HG02852 (cell line): ENCODE results near the gene TST.
A peak's percentile ranks its signal among the peaks of the same experiment; 100 is the strongest.

Source experiments
- ATAC-seq: cut with Tn5 transposase; IDR thresholded peaks from one replicate; pipeline ENCODE4 v1.9.1; 2021; ENCODE audit warnings: mild to moderate bottlenecking, moderate library complexity; ENCODE audit not compliant: unreplicated experiment

The TST gene

GRCh38 chr22:37032535-37033460 lies 13.6 kb upstream of the TST start:
- ATAC-seq = no peak

GRCh38 chr22:37032134-37032534 lies 12.9 kb upstream of the TST start:
- no peak for ATAC-seq

- ATAC-seq = no peak
These were observed 11.5 kb upstream of the TST start for GRCh38 chr22:37030560-37031281.

GRCh38 chr22:37028692-37029674 lies 9.7 kb upstream of the TST start:
- no peak for ATAC-seq

- ATAC-seq = no peak
These were observed 8.3 kb upstream of the TST start for GRCh38 chr22:37027556-37027955.

- ATAC-seq = no peak
These were observed 7.1 kb upstream of the TST start for GRCh38 chr22:37026325-37026724.

DNA sequence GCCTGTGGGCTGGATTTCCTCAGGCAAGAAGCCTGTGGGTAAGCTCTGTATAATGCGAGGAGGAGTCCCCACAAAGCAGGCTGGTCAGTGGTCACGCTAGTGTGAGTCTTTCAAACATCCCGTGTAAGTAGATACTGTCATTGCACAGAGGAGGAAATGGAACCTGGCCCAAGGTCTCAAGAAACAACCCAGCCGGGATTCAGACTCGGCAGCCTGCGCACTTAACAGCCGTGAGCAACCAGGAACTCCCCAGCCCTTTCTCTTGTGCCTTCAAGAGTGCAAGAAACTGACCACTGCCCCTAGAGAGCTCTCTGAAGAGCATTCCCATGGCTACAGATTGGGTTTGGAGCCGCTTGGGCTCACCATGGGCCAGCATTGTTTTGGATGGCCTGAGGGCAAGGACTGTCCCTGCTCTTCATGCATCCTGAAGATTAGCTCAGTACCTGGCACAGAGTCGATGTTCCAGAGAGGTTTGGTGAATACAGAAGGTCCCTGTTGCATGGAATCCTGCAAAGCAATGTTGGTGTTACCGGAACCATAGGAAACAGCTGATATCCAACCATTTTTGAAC lies 6.3 kb upstream of the TST start:
- no peak for ATAC-seq

GRCh38 chr22:37024339-37025157 lies 5.3 kb upstream of the TST start:
- no peak for ATAC-seq

DNA sequence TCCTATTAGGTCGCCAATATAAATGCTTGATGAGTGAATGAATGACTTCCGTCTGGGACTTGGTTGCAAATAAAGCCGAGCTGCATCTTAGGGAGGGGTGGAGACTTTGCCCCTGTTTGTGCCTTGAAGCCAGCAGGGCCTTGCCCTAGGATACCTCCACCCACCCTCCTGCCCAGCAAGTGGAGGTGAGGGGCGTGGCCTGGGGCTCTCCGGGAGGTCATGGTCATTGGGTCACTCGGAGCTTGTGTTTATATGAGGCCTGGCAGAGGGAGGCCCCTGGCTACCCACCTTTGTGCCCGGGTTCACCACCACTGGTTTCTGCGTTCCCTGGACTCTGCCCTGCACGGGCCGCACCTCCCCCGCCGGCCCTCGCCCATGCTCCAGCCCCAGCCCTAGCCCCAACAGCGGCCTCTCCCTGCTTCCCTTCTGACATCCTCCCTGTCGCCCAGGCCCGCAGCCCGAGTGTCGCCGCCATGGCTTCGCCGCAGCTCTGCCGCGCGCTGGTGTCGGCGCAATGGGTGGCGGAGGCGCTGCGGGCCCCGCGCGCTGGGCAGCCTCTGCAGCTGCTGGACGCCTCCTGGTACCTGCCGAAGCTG lies 4.6 kb upstream of the TST start:
- no peak for ATAC-seq

DNA sequence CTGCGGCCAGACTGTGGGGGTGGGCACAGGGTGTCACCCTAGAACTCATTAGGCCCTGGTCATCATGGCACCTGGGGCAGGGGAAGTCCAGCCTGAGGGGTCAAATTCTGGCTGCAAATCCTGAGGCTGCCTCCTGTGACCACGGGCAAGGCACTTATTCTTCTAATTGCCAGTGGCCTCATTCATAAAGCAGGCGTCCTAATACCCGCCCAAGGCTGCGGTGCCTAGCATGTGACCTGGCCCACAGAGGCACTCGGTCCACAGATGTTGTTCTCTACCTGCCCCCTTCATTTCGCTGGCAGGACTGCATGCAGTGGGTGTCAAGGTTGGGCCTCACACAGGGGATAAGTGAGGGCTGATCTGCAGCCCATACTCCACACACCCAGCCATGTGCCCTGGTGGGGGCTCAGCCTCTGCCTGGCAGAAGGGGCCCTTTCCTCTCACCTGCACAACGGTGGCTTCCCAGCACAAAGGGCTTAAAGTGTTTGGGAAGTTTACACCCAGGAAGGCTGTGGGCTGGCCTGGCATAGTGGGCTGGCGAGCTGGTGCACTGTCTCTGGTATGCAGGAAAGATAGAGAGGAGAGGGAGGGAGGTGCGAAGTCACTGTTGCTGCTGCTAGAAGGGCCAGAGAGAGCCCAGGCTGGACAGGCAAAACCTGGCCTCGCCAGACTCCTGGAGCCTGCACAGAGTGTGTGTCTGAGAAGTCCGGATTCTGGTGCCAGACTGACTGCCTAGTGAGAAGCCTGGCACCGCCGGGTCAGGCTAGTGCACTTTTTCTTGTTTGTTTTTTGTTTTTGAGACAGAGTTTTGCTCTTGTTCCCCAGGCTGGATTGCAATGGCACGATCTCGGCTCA lies 3.5 kb upstream of the TST start:
- no peak for ATAC-seq

GRCh38 chr22:37021710-37022482 lies 2.6 kb upstream of the TST start:
- no peak for ATAC-seq

DNA sequence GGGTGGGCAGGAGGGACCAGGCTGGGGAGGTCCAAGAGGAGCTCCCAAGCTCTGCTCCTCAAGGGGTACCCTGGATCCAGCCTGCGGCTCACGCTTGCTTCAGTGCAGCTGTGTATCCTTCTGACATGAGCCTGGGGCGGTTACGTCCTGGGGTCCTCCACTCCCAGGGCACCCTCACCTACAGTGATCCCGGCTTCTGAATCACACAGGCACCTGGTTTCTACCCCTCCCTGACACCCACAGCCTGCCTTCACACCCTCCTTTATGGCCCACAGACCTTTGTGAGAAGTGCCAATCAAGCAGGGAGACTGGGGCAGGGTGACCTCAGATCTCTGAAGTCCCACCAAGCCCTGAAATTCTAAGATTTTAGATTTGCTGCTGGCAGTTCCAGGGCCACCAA lies 1.8 kb upstream of the TST start:
- no peak for ATAC-seq

DNA sequence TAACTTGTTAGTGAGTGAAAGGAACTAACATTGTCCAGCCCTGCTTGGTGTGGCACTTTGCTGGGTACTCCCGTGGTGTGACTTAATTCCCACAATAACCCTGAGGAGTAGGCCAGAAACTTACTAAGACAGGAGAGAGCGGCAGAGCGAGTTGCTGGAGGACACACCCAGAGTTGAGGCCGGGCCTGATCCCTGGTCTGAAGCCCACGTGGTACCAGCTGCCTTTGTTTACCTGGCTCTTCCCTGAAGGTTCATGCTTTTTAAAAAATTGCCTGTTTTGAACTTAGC lies 889 bp upstream of the TST start:
- ATAC-seq = no peak

DNA sequence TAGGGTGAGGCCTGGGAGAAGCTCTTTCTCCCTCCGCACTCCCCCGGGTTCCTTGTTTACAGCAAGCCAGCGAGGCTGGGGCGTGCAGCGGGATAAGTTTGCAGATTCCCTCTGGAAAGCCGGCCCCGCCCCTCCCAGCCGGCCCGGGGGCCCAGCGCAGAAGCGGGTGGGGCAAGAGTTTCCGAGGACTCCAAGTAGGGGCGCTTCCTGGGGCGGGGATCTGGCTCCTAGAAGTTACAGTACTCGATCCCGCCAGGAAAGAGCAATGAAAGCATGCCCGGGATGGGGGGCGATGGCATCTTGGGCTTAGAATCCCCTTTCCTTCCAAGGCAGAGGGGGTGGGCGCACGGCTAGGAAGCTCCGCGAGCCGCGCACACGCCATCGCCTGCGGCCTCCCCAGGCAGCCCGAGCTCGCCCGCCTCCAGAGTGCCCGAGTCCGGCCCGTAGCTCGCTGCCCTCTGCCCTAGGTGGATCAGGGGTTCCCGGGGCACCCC lies 385 bp downstream of the TST start:
- ATAC-seq = peak; percentile 24

GRCh38 chr22:37018086-37018814 lies 997 bp downstream of the TST start:
- no peak for ATAC-seq

GRCh38 chr22:37017356-37017755 lies 1.9 kb downstream of the TST start:
- no peak for ATAC-seq
